HG03442 (cell line): ENCODE results near the gene FHOD3.
A peak's percentile ranks its signal among the peaks of the same experiment; 100 is the strongest.

ENCODE experiments used
- ATAC-seq: cut with Tn5 transposase; IDR thresholded peaks from one replicate; pipeline ENCODE4 v1.9.1; 2021; ENCODE audit warnings: mild to moderate bottlenecking, moderate library complexity; ENCODE audit not compliant: unreplicated experiment

The FHOD3 gene

DNA sequence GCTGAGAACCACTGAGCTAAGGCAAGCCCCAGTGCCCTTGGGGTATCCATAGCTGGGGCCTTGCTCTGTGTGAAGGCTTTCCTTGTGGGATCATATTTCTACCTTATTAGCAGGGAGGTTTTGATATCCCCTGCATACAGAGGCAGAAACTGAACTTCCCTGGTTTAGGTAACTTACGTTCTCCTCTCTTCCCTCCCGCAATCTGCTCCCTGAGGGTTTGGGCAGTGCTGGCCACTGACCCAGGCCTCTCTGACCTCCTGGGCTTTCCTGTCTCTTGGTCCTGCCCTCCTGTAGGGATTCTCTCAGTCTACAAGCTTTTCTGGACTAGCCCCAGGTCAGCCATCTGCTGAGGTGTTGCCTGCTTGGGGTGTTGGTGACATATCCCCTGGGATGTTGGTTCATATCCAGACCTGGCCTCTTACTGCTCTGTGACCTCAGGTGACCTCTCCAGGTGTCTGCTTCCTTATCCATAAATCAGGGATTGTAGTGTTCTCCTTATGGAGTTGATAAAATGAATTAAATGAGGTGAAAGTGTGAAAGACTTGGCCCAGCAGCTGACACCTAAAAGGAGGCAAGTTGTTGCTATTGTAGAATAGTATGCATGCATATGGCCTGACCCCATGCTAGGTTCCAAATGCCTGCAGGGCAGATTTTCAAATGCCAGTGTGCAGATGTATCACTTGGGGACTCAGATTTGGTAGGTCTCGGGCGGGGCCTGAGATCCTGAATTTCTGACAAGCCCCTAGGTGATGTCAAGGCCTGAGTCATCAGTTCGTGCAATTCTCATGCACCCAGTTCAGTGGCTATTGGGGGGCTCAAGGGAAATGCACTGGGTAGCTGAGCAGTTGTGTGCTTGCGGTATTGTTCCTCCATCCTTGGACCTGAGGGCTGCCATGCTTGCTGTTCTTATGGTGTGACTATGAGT is 106.6 kb downstream of the FHOD3 start:
- ATAC-seq: no peak

- ATAC-seq: no peak
These were observed 108.1 kb downstream of the FHOD3 start for GRCh38 chr18:36405611-36406010.

DNA sequence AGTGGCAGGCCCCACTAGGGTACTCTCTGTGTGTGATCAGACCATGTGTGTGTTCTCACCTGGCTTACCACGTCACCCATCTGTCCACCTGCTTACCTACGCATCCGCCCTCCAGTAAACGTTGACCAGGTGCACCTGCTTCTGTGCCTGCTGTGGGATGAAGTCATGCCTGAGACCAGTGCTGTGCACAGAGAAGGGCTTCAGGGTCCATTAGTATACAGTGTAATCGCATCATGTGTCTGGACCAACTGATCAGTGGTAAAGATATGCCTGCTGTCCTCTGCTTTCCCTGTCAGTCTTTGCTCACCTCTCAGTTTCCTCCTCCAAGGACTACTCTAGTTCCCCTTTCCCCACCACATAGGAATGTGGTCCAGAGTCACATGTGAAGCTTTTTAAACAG is 109.3 kb downstream of the FHOD3 start:
- ATAC-seq: no peak

- no peak for ATAC-seq
These were observed 111.1 kb downstream of the FHOD3 start for GRCh38 chr18:36408606-36409005.

DNA sequence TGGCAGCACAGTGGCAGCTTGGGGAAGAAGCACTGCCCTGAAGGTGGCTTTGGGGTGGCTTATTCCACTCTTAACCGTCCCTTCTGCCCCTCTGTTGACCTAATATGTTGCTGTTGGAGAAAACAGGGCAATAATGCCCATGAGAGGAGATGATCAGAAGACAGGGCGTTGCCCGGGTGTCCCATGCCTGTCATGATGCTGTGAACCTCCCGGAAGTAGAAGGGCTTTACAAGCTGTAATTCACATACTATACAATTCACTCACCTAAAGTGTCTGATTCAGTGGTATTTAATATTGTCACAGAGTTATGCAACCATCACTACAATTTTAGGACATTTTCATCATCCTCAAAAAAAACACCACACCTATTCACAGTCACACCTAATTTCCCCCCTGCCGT is 112.3 kb downstream of the FHOD3 start:
- no peak for ATAC-seq

DNA sequence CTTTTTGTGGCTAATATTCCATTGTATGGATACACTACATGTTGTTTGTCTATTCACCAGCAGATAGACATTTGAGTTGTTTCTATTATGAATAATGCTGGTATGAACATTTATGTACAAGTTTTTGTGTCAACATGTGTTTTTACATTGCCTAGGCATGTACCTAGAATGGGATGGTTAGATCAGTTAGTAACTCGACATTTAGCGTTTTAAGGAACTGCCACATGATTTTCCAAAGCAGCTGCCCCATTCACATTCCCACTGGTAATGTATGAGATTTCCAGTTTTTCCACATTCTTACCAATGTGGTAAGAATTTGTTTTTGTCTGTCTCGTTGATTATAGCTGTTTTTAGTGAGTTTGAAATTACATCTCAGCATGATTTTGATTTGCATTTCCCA is 112.8 kb downstream of the FHOD3 start:
- ATAC-seq: no peak

DNA sequence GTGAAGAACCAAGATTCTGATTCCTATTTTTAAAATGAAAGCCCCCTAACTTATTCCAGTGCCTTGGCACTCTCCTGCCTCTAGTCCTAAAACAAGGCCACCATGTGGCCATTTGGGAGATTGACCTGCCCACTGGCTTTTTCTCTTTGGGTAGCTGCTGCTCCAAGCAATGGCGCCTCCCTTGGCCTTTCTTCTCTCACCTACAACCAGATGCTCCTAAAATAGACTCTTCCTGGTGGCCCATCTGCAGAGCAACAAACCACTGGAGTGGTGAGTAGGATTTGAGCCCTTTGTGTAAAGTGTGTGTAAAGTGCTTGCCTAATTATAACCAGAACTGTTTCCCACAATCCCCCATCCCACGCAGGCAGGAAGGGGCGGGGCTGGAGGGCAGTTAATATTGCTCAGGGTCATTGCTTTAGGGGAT is 114.2 kb downstream of the FHOD3 start:
- ATAC-seq: no peak

DNA sequence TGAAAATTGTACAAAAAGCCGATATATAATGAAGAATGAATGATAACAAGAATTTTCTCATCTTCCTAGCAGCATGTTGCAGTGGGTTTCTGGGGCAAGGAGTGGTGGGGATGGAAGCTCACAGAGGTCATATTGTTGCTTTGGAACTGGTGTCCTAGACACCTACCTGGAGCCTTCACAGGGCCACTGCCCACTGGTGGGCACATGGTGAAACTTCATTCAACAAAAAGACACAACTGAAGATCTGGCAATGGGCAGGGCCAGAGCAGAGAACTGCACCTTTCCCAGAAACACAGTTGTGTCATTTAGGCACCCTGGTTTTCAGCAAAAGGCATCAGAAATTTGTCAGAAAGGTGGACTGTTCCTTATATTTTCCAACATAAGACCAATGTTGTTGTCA is 115.3 kb downstream of the FHOD3 start:
- ATAC-seq: no peak

DNA sequence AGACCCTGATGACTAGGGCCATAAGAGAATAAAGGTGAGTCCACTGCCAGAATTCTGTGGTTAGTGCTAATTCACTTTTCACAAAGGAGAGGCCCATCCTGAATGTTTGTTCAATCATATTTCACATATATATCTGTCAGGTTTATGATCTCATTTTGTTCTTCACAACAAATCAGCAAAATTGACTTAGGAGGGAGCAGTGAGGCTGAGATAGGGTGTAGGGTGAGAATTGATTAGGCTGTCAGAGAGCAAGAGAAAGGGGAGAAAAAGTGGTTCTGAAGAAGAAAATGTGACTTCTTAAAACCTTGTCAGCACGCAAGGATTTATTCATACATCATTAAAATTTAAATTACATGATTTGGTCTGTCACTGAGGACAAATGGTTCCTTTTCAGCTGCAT is 117.7 kb downstream of the FHOD3 start:
- no peak for ATAC-seq

- no peak for ATAC-seq
These were observed 118.1 kb downstream of the FHOD3 start for GRCh38 chr18:36415625-36416024.

GRCh38 chr18:36419188-36419899 is 121.8 kb downstream of the FHOD3 start:
- no peak for ATAC-seq

DNA sequence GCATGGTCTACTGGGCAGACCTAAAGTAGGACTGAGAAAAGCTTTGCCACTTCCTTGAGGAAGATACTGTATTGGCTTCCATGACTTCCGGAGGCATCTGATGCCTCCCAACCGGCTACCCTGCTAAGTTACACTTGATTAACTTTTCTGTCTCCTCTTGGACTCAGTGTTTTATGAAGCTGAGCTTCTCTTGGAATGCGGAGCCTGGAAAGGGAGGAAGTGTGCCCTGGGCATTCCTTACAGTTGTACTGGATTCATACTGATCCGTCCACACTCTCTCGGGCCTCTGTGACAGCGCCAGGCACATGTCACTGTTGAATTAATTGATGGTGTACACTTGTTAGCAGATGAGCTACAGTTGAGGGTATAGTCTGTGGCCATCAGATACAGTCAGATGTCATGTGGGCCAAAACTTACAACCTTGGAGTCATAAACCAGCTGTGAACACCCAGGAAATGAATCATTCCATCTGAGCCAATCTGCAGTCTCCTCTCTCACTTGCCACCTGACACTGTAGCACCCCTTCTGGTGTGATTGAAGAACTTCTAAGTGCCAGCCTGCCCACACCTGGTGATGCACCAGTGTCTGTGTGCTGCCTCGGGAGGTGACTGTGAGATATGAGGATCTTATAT is 122.5 kb downstream of the FHOD3 start:
- peak; percentile 69 for ATAC-seq

DNA sequence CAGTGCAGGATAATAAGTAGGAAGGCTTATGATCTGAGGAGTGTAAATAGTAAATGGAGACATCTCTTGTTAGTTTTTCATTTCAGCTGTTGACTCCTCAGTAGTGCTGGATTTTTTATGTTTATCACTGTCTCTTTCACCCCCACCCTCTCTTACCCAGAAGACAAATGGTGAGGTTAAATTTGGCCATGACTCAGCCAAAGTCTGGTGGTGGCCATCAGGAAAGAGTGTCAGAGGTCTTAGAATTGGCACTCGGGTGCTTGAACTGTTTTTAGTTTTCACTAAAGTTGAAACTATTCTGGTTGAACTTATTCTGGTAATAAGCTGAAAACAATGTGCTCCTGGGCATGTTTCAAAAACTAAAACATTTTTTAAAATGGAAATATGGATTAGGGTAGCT is 123.3 kb downstream of the FHOD3 start:
- ATAC-seq: no peak

- ATAC-seq: no peak
These were observed 127.2 kb downstream of the FHOD3 start for GRCh38 chr18:36424741-36425142.

- no peak for ATAC-seq
These were observed 129.9 kb downstream of the FHOD3 start for GRCh38 chr18:36427369-36427768.

GRCh38 chr18:36427831-36428230 is 130.3 kb downstream of the FHOD3 start:
- ATAC-seq: no peak

GRCh38 chr18:36428431-36429029 is 131.0 kb downstream of the FHOD3 start:
- ATAC-seq: no peak

- ATAC-seq: no peak
These were observed 135.5 kb downstream of the FHOD3 start for GRCh38 chr18:36432880-36433555.

DNA sequence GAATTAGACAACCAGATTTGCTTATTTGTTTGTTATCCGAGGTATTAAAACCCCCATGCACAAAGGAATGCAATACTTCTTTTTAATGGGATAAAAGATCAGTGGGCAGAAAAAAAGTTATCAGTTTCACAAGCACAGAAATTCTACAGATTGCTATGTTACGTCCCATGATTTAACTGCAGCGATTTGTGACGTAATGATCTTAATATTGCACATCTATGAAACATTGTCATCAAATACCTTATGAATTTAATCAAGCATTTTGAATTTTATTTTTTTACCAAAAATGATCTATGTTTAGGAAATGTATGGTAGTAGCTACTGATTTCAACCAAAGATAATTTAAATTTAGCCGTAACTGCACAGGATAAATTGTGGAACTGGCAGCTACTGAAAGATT is 138.9 kb downstream of the FHOD3 start:
- no peak for ATAC-seq

DNA sequence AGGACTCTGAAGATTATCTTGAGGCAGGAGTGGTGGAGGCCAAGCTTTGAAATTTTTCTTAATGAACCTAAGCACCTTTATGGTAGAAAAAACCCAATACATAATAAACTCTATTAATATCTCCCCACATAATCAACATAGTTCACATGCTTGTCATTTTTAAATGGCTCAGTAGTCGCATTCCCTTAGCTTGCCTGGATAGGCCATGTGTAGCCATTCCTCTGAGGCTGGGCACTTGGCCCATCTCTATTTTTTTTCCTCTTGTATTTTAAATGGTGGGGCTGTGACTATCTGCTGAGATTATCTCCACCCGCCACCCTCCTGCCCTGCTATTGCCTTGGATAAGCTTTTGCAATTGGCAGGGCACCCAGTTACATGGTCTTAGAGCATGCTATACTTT is 143.1 kb downstream of the FHOD3 start:
- no peak for ATAC-seq
